Limb (tissue), 2 donors: ENCODE data around the gene RHOH.
"Not testable (repeated sequence)": the region's sequence is repeated elsewhere in the genome, so short reads cannot be mapped to it uniquely, and the experiment has no call there.

Experiments used
- DNase-seq, 2 donors: peaks; one replicate each; pipeline ENCODE4 v3.0.0-alpha.2; 2016; ENCODE audit errors: extremely low spot score in 2 of 2

Gene RHOH

DNA sequence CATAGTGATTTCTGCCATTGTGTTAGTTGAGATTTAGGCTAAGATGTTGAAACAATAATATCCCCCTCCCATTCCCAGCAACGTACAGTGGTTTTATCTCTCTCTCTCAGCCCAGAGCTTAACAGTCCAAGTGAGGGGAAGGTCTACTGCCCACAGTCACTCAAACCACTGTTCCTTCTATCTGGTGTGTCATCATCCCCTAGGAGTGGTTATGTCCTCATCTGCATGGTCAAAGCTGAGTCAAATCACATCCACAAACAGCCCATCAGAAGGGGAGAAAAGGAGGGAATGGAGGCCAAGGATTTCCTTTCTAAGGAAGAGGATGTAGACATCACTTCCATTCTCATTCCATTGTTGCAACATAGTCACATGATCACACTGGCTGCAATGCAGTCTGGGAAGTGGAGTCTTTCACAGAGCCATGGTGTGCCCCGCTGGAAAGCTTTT, 95.5 kb downstream of the RHOH start:
- no peak for DNase-seq

DNA sequence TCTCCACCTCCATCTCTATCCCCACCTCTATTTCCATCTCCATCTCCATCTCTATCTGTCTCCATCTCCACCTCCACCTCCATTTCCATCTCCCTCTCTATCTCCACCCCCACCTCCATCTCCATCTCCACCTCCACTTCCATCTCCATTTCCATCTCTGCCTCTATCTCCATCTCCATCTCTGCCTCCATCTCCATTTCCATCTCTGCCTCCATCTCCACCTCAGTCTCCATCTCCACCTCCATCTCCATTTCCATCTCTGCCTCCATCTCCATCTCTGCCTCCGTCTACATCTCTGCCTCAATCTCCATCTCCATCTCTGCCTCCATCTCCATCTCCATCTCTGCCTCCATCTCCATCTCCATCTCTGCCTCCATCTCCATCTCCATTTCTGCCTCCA, 97.5 kb downstream of the RHOH start:
- DNase-seq: no peak

DNA sequence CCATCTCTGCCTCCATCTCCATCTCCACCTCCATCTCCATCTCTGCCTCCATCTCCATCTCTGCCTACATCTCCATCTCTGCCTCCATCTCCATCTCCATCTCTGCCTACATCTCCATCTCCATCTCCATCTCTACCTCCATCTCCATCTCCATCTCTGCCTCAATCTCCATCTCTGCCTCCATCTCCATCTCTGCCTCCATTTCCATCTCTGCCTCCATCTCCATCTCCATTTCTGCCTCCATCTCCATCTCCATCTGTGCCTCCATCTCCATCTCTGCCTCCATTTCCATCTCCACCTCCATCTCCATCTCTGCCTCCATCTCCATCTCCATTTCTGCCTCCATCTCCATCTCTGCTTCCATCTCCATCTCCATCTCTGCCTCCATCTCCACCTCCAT, 98.2 kb downstream of the RHOH start:
- not testable (repeated sequence) for DNase-seq

DNA sequence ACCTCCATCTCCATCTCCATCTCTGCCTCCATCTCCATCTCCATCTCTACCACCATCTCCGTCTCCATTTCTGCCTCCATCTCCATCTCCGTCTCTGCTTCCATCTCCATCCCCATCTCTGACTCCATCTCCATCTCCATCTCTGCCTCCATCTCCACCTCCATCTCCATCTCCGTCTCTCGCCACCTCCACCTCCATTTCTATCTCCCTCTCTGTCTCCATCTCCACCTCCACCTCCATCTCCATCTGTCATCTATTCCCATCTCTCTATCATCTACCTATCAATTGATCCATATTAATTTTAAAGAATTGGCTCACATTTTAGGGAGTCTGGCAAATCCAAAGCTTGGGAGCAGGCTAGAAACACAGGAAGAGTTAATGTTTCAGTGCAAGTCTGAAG, 98.7 kb downstream of the RHOH start:
- no peak for DNase-seq
